Measurements from ENCODE around the gene PDZD2.

Gene PDZD2

GRCh38 chr5:31741496-31741895 lies 102.6 kb downstream of the PDZD2 start:
- Histone ChIP-seq H3K27ac (ENCODE audit: low read depth, low read length) (no peak overlapping the region), H3K9me3 (ENCODE audit: low read length) (no peaks in the 10 kb centered on the region), H3K4me3 (ENCODE audit: low read depth in 1 of 2, low read length in 2 of 2) (no peak overlapping the region), H3K27me3 (ENCODE audit: control insufficient read depth in 1 of 2, insufficient read depth in 2 of 2, low read length in 2 of 2) (no peaks in the 10 kb centered on the region), H3K4me1 (ENCODE audit: insufficient read depth, low read length) (peaks cover 7% of the 10 kb centered on the region), H3K36me3 (ENCODE audit: insufficient read depth, low read length) (no peaks in the 10 kb centered on the region), H3K9ac (ENCODE audit: low read length) (no peak overlapping the region)

- no peaks in the 10 kb centered on the region for H3K27me3 ChIP-seq (ENCODE audit: control insufficient read depth in 1 of 2, insufficient read depth in 2 of 2, low read length in 2 of 2)
- H3K4me3 ChIP-seq (ENCODE audit: low read depth in 1 of 2, low read length in 2 of 2): no peak overlapping the region
- peaks cover 7% of the 10 kb centered on the region for H3K4me1 ChIP-seq (ENCODE audit: insufficient read depth, low read length)
- no peaks in the 10 kb centered on the region for H3K36me3 ChIP-seq (ENCODE audit: insufficient read depth, low read length)
- H3K9ac ChIP-seq (ENCODE audit: low read length): no peak overlapping the region
- no peaks in the 10 kb centered on the region for H3K9me3 ChIP-seq (ENCODE audit: low read length)
- H3K27ac ChIP-seq (ENCODE audit: low read depth, low read length): no peak overlapping the region
Measured at GRCh38 chr5:31743678-31744077, 104.7 kb downstream of the PDZD2 start.

- Histone ChIP-seq H3K9me3 (ENCODE audit: low read length) (no peaks in the 10 kb centered on the region), H3K27ac (ENCODE audit: low read depth, low read length) (no peak overlapping the region), H3K36me3 (ENCODE audit: insufficient read depth, low read length) (no peaks in the 10 kb centered on the region), H3K9ac (ENCODE audit: low read length) (no peak overlapping the region), H3K27me3 (ENCODE audit: control insufficient read depth in 1 of 2, insufficient read depth in 2 of 2, low read length in 2 of 2) (no peaks in the 10 kb centered on the region), H3K4me3 (ENCODE audit: low read depth in 1 of 2, low read length in 2 of 2) (no peak overlapping the region), H3K4me1 (ENCODE audit: insufficient read depth, low read length) (no peaks in the 10 kb centered on the region)
Measured at GRCh38 chr5:31748458-31749172, 109.7 kb downstream of the PDZD2 start.

- H3K27ac ChIP-seq (ENCODE audit: low read depth, low read length): no peak overlapping the region
- no peak overlapping the region for H3K4me3 ChIP-seq (ENCODE audit: low read depth in 1 of 2, low read length in 2 of 2)
- no peaks in the 10 kb centered on the region for H3K36me3 ChIP-seq (ENCODE audit: insufficient read depth, low read length)
- H3K9ac ChIP-seq (ENCODE audit: low read length): no peak overlapping the region
- H3K4me1 ChIP-seq (ENCODE audit: insufficient read depth, low read length): no peaks in the 10 kb centered on the region
- H3K27me3 ChIP-seq (ENCODE audit: control insufficient read depth in 1 of 2, insufficient read depth in 2 of 2, low read length in 2 of 2): no peaks in the 10 kb centered on the region
- H3K9me3 ChIP-seq (ENCODE audit: low read length): no peaks in the 10 kb centered on the region
Measured at GRCh38 chr5:31750215-31750614, 111.3 kb downstream of the PDZD2 start.

GRCh38 chr5:31751610-31752009 lies 112.7 kb downstream of the PDZD2 start:
- Histone ChIP-seq H3K9me3 (ENCODE audit: low read length) (no peaks in the 10 kb centered on the region), H3K27ac (ENCODE audit: low read depth, low read length) (no peak overlapping the region), H3K4me3 (ENCODE audit: low read depth in 1 of 2, low read length in 2 of 2) (no peak overlapping the region), H3K36me3 (ENCODE audit: insufficient read depth, low read length) (no peaks in the 10 kb centered on the region), H3K9ac (ENCODE audit: low read length) (no peak overlapping the region), H3K4me1 (ENCODE audit: insufficient read depth, low read length) (no peaks in the 10 kb centered on the region), H3K27me3 (ENCODE audit: control insufficient read depth in 1 of 2, insufficient read depth in 2 of 2, low read length in 2 of 2) (no peaks in the 10 kb centered on the region)

GRCh38 chr5:31753700-31754357 lies 114.9 kb downstream of the PDZD2 start:
- Histone ChIP-seq H3K27me3 (ENCODE audit: control insufficient read depth in 1 of 2, insufficient read depth in 2 of 2, low read length in 2 of 2) (no peaks in the 10 kb centered on the region), H3K4me1 (ENCODE audit: insufficient read depth, low read length) (no peaks in the 10 kb centered on the region), H3K9me3 (ENCODE audit: low read length) (no peaks in the 10 kb centered on the region), H3K4me3 (ENCODE audit: low read depth in 1 of 2, low read length in 2 of 2) (no peak overlapping the region), H3K36me3 (ENCODE audit: insufficient read depth, low read length) (no peaks in the 10 kb centered on the region), H3K9ac (ENCODE audit: low read length) (no peak overlapping the region), H3K27ac (ENCODE audit: low read depth, low read length) (no peak overlapping the region)

GRCh38 chr5:31754358-31754704 lies 115.4 kb downstream of the PDZD2 start:
- Histone ChIP-seq H3K27me3 (ENCODE audit: control insufficient read depth in 1 of 2, insufficient read depth in 2 of 2, low read length in 2 of 2) (no peaks in the 10 kb centered on the region), H3K4me1 (ENCODE audit: insufficient read depth, low read length) (no peaks in the 10 kb centered on the region), H3K27ac (ENCODE audit: low read depth, low read length) (no peak overlapping the region), H3K9me3 (ENCODE audit: low read length) (no peaks in the 10 kb centered on the region), H3K4me3 (ENCODE audit: low read depth in 1 of 2, low read length in 2 of 2) (no peak overlapping the region), H3K9ac (ENCODE audit: low read length) (no peak overlapping the region), H3K36me3 (ENCODE audit: insufficient read depth, low read length) (no peaks in the 10 kb centered on the region)

GRCh38 chr5:31754741-31755675 lies 116.1 kb downstream of the PDZD2 start:
- H3K36me3 ChIP-seq (ENCODE audit: insufficient read depth, low read length): no peaks in the 10 kb centered on the region
- no peak overlapping the region for H3K4me3 ChIP-seq (ENCODE audit: low read depth in 1 of 2, low read length in 2 of 2)
- H3K27me3 ChIP-seq (ENCODE audit: control insufficient read depth in 1 of 2, insufficient read depth in 2 of 2, low read length in 2 of 2): no peaks in the 10 kb centered on the region
- no peak overlapping the region for H3K27ac ChIP-seq (ENCODE audit: low read depth, low read length)
- H3K4me1 ChIP-seq (ENCODE audit: insufficient read depth, low read length): no peaks in the 10 kb centered on the region
- H3K9me3 ChIP-seq (ENCODE audit: low read length): no peaks in the 10 kb centered on the region
- H3K9ac ChIP-seq (ENCODE audit: low read length): no peak overlapping the region

GRCh38 chr5:31755676-31756230 lies 116.8 kb downstream of the PDZD2 start:
- Histone ChIP-seq H3K4me3 (ENCODE audit: low read depth in 1 of 2, low read length in 2 of 2) (no peak overlapping the region), H3K27me3 (ENCODE audit: control insufficient read depth in 1 of 2, insufficient read depth in 2 of 2, low read length in 2 of 2) (no peaks in the 10 kb centered on the region), H3K4me1 (ENCODE audit: insufficient read depth, low read length) (no peaks in the 10 kb centered on the region), H3K27ac (ENCODE audit: low read depth, low read length) (no peak overlapping the region), H3K36me3 (ENCODE audit: insufficient read depth, low read length) (no peaks in the 10 kb centered on the region), H3K9me3 (ENCODE audit: low read length) (no peaks in the 10 kb centered on the region), H3K9ac (ENCODE audit: low read length) (no peak overlapping the region)

GRCh38 chr5:31757806-31758205 lies 118.9 kb downstream of the PDZD2 start:
- no peaks in the 10 kb centered on the region for H3K27me3 ChIP-seq (ENCODE audit: control insufficient read depth in 1 of 2, insufficient read depth in 2 of 2, low read length in 2 of 2)
- no peaks in the 10 kb centered on the region for H3K36me3 ChIP-seq (ENCODE audit: insufficient read depth, low read length)
- no peaks in the 10 kb centered on the region for H3K9me3 ChIP-seq (ENCODE audit: low read length)
- no peak overlapping the region for H3K4me3 ChIP-seq (ENCODE audit: low read depth in 1 of 2, low read length in 2 of 2)
- no peak overlapping the region for H3K9ac ChIP-seq (ENCODE audit: low read length)
- H3K4me1 ChIP-seq (ENCODE audit: insufficient read depth, low read length): no peaks in the 10 kb centered on the region
- H3K27ac ChIP-seq (ENCODE audit: low read depth, low read length): no peak overlapping the region

GRCh38 chr5:31758803-31759425 lies 120.0 kb downstream of the PDZD2 start:
- H3K27ac ChIP-seq (ENCODE audit: low read depth, low read length): no peak overlapping the region
- no peaks in the 10 kb centered on the region for H3K4me1 ChIP-seq (ENCODE audit: insufficient read depth, low read length)
- H3K9ac ChIP-seq (ENCODE audit: low read length): no peak overlapping the region
- no peak overlapping the region for H3K4me3 ChIP-seq (ENCODE audit: low read depth in 1 of 2, low read length in 2 of 2)
- no peaks in the 10 kb centered on the region for H3K36me3 ChIP-seq (ENCODE audit: insufficient read depth, low read length)
- H3K27me3 ChIP-seq (ENCODE audit: control insufficient read depth in 1 of 2, insufficient read depth in 2 of 2, low read length in 2 of 2): no peaks in the 10 kb centered on the region
- H3K9me3 ChIP-seq (ENCODE audit: low read length): no peaks in the 10 kb centered on the region

Measured in muscle layer of colon (tissue), 2 donors.